AG04450 (cell line): ENCODE results near the gene LGI1. TPM values are rescaled to one million over a fixed set of nuclear protein-coding genes. Genes with fewer than 3 reads are reported as not detected.

ENCODE experiments used
- CTCF ChIA-PET: fragments of 300-600, 350-600 bp; formaldehyde crosslinking; extraction: SDS; loops from one replicate; lab custom pipeline; 2022; ENCODE audit warnings: antibody characterized with exemption, inconsistent platforms; lab: Charles Lee
- POLR2A ChIA-PET: fragments of 350-600 bp; formaldehyde crosslinking; extraction: SDS; loops from one replicate; lab custom pipeline; 2021; ENCODE audit warnings: antibody characterized with exemption, inconsistent platforms; lab: Yijun Ruan, JAX
- DNase-seq: peaks from one replicate; pipeline ENCODE4 v3.0.0-alpha.2; 2011; ENCODE audit warnings: low read depth, low spot score
- H3K27ac ChIP-seq: one replicate; pipeline ENCODE4 v1.5.1; 2012; ENCODE audit warnings: low read depth, low read length, control low read depth
- H3K27me3 ChIP-seq: one replicate; pipeline ENCODE4 v1.6.0; 2012; ENCODE audit warnings: low read length; ENCODE audit not compliant: control insufficient read depth, insufficient read depth
- H3K4me3 ChIP-seq: 2 replicates; pipeline ENCODE4 v1.5.1; 2011; ENCODE audit warnings: mild to moderate bottlenecking, low read depth, low read length, control low read depth
- H3K9me3 ChIP-seq: 2 replicates; pipeline ENCODE4 v1.5.1; 2012; ENCODE audit warnings: low read length; ENCODE audit not compliant: control insufficient read depth, insufficient read depth
- CTCF ChIP-seq: IDR thresholded peaks from 2 replicates; pipeline ENCODE4 v1.5.1; 2011; ENCODE audit warnings: low read depth, low read length, control low read depth, inconsistent platforms
- polyA plus RNA-seq: library from polyadenylated mRNA; depleted of rRNA; stranded (reverse); fragments of >200 nt; gene quantifications from 2 replicates; pipeline ENCODE4 v1.2.3, GENCODE V29; 2011

The LGI1 gene
- polyA plus RNA-seq, 1 experiment, result not detected

DNA sequence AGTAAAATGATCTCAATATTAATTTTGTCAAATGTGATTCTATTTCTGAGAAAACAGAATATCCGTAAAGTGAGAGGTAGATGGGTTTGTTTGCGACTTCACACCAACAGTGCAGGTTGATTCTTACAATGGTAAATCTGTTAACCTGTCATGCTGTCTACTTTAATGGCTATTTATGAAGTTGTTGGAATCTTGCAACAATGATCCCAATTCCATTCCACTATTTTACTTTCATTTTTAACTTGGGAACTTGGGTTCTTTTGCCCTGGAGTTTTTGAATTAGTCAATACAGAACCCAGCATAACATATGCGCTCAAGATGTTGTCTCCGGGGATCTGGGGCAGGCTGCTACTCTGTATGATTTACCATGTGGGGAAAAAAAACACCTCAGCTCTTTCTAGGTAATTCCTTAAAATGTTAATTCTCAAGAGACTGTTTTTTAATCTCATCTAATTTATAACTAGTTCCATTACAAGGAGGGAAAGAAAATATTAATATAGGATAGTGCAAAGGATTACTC lies 1.2 kb downstream of the LGI1 start:
- ChIA-PET POLR2A (no interaction called here), CTCF (interaction anchor here (1.4 kb wide), 2 partner anchors 11 to 14 kb away, joined by 3 read pairs; no protein-coding TSS in a partner anchor)
- no peaks in the 10 kb centered on the region for H3K9me3 ChIP-seq
- H3K27ac ChIP-seq, result no peak overlapping the region
- no peak overlapping the region for H3K4me3 ChIP-seq
- no peak for TF ChIP-seq CTCF
- H3K27me3 ChIP-seq, result peaks cover 61% of the 10 kb centered on the region
- no peak for DNase-seq

DNA sequence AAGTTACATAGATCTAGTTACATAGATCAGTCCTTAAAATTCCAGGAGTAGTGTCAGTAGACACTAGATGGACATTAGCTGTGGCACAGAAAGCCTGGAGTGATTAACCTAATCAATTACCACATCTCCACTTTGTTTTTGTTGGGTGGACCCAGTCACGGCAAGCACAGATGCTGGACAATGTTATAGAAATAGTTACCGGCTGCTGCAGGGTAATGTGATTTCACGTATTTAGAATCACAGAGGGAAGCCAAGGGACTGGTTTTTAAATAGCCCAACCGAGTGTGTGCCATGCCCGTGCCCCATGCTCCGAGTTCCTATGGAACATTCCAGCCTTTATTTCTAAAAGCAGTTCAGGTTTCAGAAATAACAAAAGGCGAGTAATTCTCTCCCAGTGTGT lies 2.8 kb downstream of the LGI1 start:
- no peak for DNase-seq
- ChIA-PET POLR2A (no interaction called here), CTCF (no interaction called here)
- Histone ChIP-seq H3K27me3 (peaks cover 61% of the 10 kb centered on the region), H3K4me3 (no peak overlapping the region), H3K9me3 (no peaks in the 10 kb centered on the region), H3K27ac (no peak overlapping the region)
- no peak for TF ChIP-seq CTCF

GRCh38 chr10:93762979-93763391 lies 5.2 kb downstream of the LGI1 start:
- Histone ChIP-seq H3K27ac (no peak overlapping the region), H3K9me3 (no peaks in the 10 kb centered on the region; the same call in 1 of the 2 replicates), H3K27me3 (peaks cover 39% of the 10 kb centered on the region), H3K4me3 (no peak overlapping the region)
- no peak for TF ChIP-seq CTCF
- POLR2A ChIA-PET, result no interaction called here
- DNase-seq, result no peak
- CTCF ChIA-PET, result no interaction called here

- Histone ChIP-seq H3K27ac (no peak overlapping the region), H3K4me3 (no peak overlapping the region), H3K27me3 (peaks cover 21% of the 10 kb centered on the region), H3K9me3 (no peaks in the 10 kb centered on the region; the same call in 1 of the 2 replicates)
- ChIA-PET CTCF (no interaction called here), POLR2A (no interaction called here)
- no peak for TF ChIP-seq CTCF
- DNase-seq, result no peak
Observed at GRCh38 chr10:93766918-93767317, 9.2 kb downstream of the LGI1 start.

GRCh38 chr10:93767724-93768399 lies 10.1 kb downstream of the LGI1 start:
- Histone ChIP-seq H3K27me3 (peaks cover 15% of the 10 kb centered on the region), H3K27ac (no peak overlapping the region), H3K9me3 (no peaks in the 10 kb centered on the region; the same call in 1 of the 2 replicates), H3K4me3 (no peak overlapping the region)
- ChIA-PET CTCF (no interaction called here), POLR2A (no interaction called here)
- DNase-seq, result no peak
- no peak for TF ChIP-seq CTCF
